Activated T-cell treated with anti-CD3 and anti-CD28 coated beads for 24 hours (primary cell): ENCODE data around the gene ERC1.

Experiments
- DNase-seq: peaks from one replicate; pipeline ENCODE4 v3.0.0-alpha.2; 2020; ENCODE audit warnings: low read depth

Gene ERC1

GRCh38 chr12:1391722-1392121 lies 400.7 kb downstream of the ERC1 start:
- DNase-seq, result no peak

GRCh38 chr12:1395421-1395955 lies 404.5 kb downstream of the ERC1 start:
- no peak for DNase-seq

- no peak for DNase-seq
Observed at GRCh38 chr12:1398673-1399072, 407.6 kb downstream of the ERC1 start.

- no peak for DNase-seq
Observed at GRCh38 chr12:1401891-1402290, 410.9 kb downstream of the ERC1 start.

- no peak for DNase-seq
Observed at GRCh38 chr12:1403417-1403816, 412.4 kb downstream of the ERC1 start.

GRCh38 chr12:1405619-1406018 lies 414.6 kb downstream of the ERC1 start:
- DNase-seq, result no peak

- no peak for DNase-seq
Observed at GRCh38 chr12:1410794-1411193, 419.8 kb downstream of the ERC1 start.

- no peak for DNase-seq
Observed at GRCh38 chr12:1413930-1414329, 422.9 kb downstream of the ERC1 start.

- no peak for DNase-seq
Observed at GRCh38 chr12:1418144-1418543, 427.1 kb downstream of the ERC1 start.

GRCh38 chr12:1419849-1420371 lies 428.9 kb downstream of the ERC1 start:
- no peak for DNase-seq

- no peak for DNase-seq
Observed at GRCh38 chr12:1421091-1421846, 430.2 kb downstream of the ERC1 start.

- DNase-seq, result no peak
Observed at GRCh38 chr12:1422604-1423315, 431.7 kb downstream of the ERC1 start.

GRCh38 chr12:1424674-1425395 lies 433.8 kb downstream of the ERC1 start:
- DNase-seq, result no peak

- no peak for DNase-seq
Observed at GRCh38 chr12:1425396-1425729, 434.3 kb downstream of the ERC1 start.

- no peak for DNase-seq
Observed at GRCh38 chr12:1428671-1429070, 437.6 kb downstream of the ERC1 start.

- no peak for DNase-seq
Observed at GRCh38 chr12:1429980-1430379, 439.0 kb downstream of the ERC1 start.

- DNase-seq, result no peak
Observed at GRCh38 chr12:1434296-1434955, 443.4 kb downstream of the ERC1 start.

GRCh38 chr12:1435044-1435443 lies 444.0 kb downstream of the ERC1 start:
- no peak for DNase-seq

GRCh38 chr12:1435456-1435855 lies 444.4 kb downstream of the ERC1 start:
- no peak for DNase-seq

- no peak for DNase-seq
Observed at GRCh38 chr12:1436015-1436414, 445.0 kb downstream of the ERC1 start.

- no peak for DNase-seq
Observed at GRCh38 chr12:1436981-1437380, 446.0 kb downstream of the ERC1 start.

GRCh38 chr12:1439201-1439600 lies 448.2 kb downstream of the ERC1 start:
- no peak for DNase-seq
